ENCODE measurements around the gene GLO1. TPM values are rescaled to one million over a fixed set of nuclear protein-coding genes. Genes with fewer than 3 reads are reported as not detected.

Gene GLO1
- total RNA-seq, 2 donors from 2014 or later: 22.7 to 42.3 TPM

- no peak for DNase-seq
- no peak for TF ChIP-seq CTCF (IDR thresholded peaks at IDR 0.05)
- TF ChIP-seq POLR2A (IDR thresholded peaks at IDR 0.05): no peak
- intact Hi-C loops (cut with DNase I): no loop called here
These were observed 22.7 kb upstream of the GLO1 start for GRCh38 chr6:38725414-38726183.

GRCh38 chr6:38724343-38724742 is 21.4 kb upstream of the GLO1 start:
- 68 to 74% methylated on average over 5 of the region's 5 CpGs for WGBS, 2 donors
- Histone ChIP-seq H3K27me3 (no peaks in the 10 kb centered on the region), H3K4me3 (no peak overlapping the region), H3K27ac (no peak overlapping the region), H3K9me3 (no peaks in the 10 kb centered on the region), H3K4me1 (no peaks in the 10 kb centered on the region), H3K36me3 (replicated peaks in 1 of 2; ENCODE audit: insufficient read depth in 1 of 2, low read depth in 2 of 2) (no peaks in the 10 kb centered on the region)
- no peak for DNase-seq
- no peak for ATAC-seq
- intact Hi-C loops (cut with DNase I): no loop called here
- TF ChIP-seq CTCF (IDR thresholded peaks at IDR 0.05) (no peak), POLR2A (IDR thresholded peaks at IDR 0.05) (no peak)

More at GRCh38 chr6:38725414-38726183, 22.7 kb upstream of the GLO1 start:
- Histone ChIP-seq H3K27ac (no peak overlapping the region), H3K4me3 (no peak overlapping the region), H3K9me3 (no peaks in the 10 kb centered on the region), H3K36me3 (replicated peaks in 1 of 2; ENCODE audit: insufficient read depth in 1 of 2, low read depth in 2 of 2) (no peaks in the 10 kb centered on the region), H3K4me1 (no peaks in the 10 kb centered on the region), H3K27me3 (no peaks in the 10 kb centered on the region)
- ATAC-seq: no peak
- 67 to 73% methylated on average over 4 of the region's 4 CpGs for WGBS, 2 donors

GRCh38 chr6:38723783-38724182 is 20.8 kb upstream of the GLO1 start:
- ATAC-seq: no peak

GRCh38 chr6:38722727-38723334 is 19.9 kb upstream of the GLO1 start:
- 87% methylated on average over 26 of the region's 26 CpGs for WGBS, 2 donors
- TF ChIP-seq CTCF (IDR thresholded peaks at IDR 0.05) (no peak), POLR2A (IDR thresholded peaks at IDR 0.05) (no peak)
- intact Hi-C loops (cut with DNase I): no loop called here
- DNase-seq (no peak), ATAC-seq (no peak)
- H3K27ac ChIP-seq: no peak overlapping the region
- H3K4me1 ChIP-seq: no peaks in the 10 kb centered on the region
- no peaks in the 10 kb centered on the region for H3K9me3 ChIP-seq
- H3K36me3 ChIP-seq (replicated peaks in 1 of 2; ENCODE audit: insufficient read depth in 1 of 2, low read depth in 2 of 2): no peaks in the 10 kb centered on the region
- H3K4me3 ChIP-seq: no peak overlapping the region
- H3K27me3 ChIP-seq: no peaks in the 10 kb centered on the region

More at GRCh38 chr6:38723783-38724182, 20.8 kb upstream of the GLO1 start:
- Histone ChIP-seq H3K9me3 (no peaks in the 10 kb centered on the region), H3K36me3 (replicated peaks in 1 of 2; ENCODE audit: insufficient read depth in 1 of 2, low read depth in 2 of 2) (no peaks in the 10 kb centered on the region), H3K27ac (no peak overlapping the region), H3K4me3 (no peak overlapping the region), H3K4me1 (no peaks in the 10 kb centered on the region), H3K27me3 (no peaks in the 10 kb centered on the region)
- 91 to 100% methylated on average over 5 of the region's 5 CpGs for WGBS, 2 donors
- no peak for DNase-seq
- intact Hi-C loops (cut with DNase I): no loop called here
- TF ChIP-seq CTCF (IDR thresholded peaks at IDR 0.05) (no peak), POLR2A (IDR thresholded peaks at IDR 0.05) (no peak)

All from body of pancreas (tissue), 4 donors.